Posterior cingulate gyrus (tissue), 11 donors: Measurements from ENCODE around the gene KLB.
"Not testable (repeated sequence)": the region's sequence is repeated elsewhere in the genome, so short reads cannot be mapped to it uniquely, and the experiment has no call there.

Source experiments
- DNase-seq, 10 donors: peaks; one replicate each; pipeline versions ENCODE4 v3.0.0 to v3.0.0-alpha.2; 2020 to 2021; ENCODE audit warnings: mixed read lengths in 3 of 10
- intact Hi-C: fragments of 100-400 bp; cut with DNase I; formaldehyde crosslinking; loops from one replicate; pipeline ENCODE4 v1.15.1; 2023

The KLB gene

GRCh38 chr4:39456946-39457763 is 50.4 kb downstream of the KLB start:
- intact Hi-C loops, result loop anchor here (5.0 to 10.0 kb wide), 3 partner anchors 90 to 272 kb away; partner anchors contain the start of genes RFC1, SMIM14 and WDR19

GRCh38 chr4:39458161-39458504 is 51.4 kb downstream of the KLB start:
- intact Hi-C loops, result loop anchor here (5.0 to 10.0 kb wide), 3 partner anchors 91 to 273 kb away; partner anchors contain the start of genes RFC1, SMIM14 and WDR19
- DNase-seq, result not testable (repeated sequence)

More at GRCh38 chr4:39456946-39457763, 50.4 kb downstream of the KLB start:
- DNase-seq, result no peak

- DNase-seq, result peak; percentile 84 to 99 (median 90)
- intact Hi-C loops, result loop anchor here (5.0 to 10.0 kb wide), 3 partner anchors 91 to 274 kb away; partner anchors contain the start of genes RFC1, SMIM14 and WDR19
These were observed 52.0 kb downstream of the KLB start, which contains the start of the genes LIAS and RPL9 for GRCh38 chr4:39458505-39459300. Gene LIAS, plus strand, starts transcription at chr4:39459056. Its CDS starts 62 bp downstream, at chr4:39459118. Gene RPL9, minus strand, starts transcription at chr4:39458922. Its CDS starts 483 bp downstream, at chr4:39458439.

GRCh38 chr4:39464886-39465501 is 58.3 kb downstream of the KLB start:
- intact Hi-C loops, result loop anchor here (5.0 kb wide), 1 partner anchor 592 kb away; the partner anchor contains the start of gene N4BP2
- no peak for DNase-seq

GRCh38 chr4:39466747-39467146 is 60.0 kb downstream of the KLB start:
- intact Hi-C loops, result loop anchor here (5.0 kb wide), 1 partner anchor 591 kb away; the partner anchor contains the start of gene N4BP2
- no peak for DNase-seq

- intact Hi-C loops, result loop anchor here (5.0 kb wide), 1 partner anchor 590 kb away; the partner anchor contains the start of gene N4BP2
- DNase-seq, result no peak
These were observed 60.7 kb downstream of the KLB start for GRCh38 chr4:39467464-39467863.

GRCh38 chr4:39469429-39470077 is 62.8 kb downstream of the KLB start:
- DNase-seq, result peak in 1 of 10 donors; percentile 16
- intact Hi-C loops, result loop anchor here (1.0 to 5.0 kb wide), 4 partner anchors 58 to 839 kb away; partner anchors contain the start of genes N4BP2, PDS5A and UGDH

- no peak for DNase-seq
- intact Hi-C loops, result loop anchor here (5.0 kb wide), 1 partner anchor 57 kb away; the partner anchor contains the start of gene UGDH
These were observed 63.7 kb downstream of the KLB start for GRCh38 chr4:39470402-39470801.

GRCh38 chr4:39472396-39472795 is 65.7 kb downstream of the KLB start:
- DNase-seq, result no peak
- intact Hi-C loops, result loop anchor here (5.0 kb wide), 1 partner anchor 55 kb away; the partner anchor contains the start of gene UGDH

- no peak for DNase-seq
These were observed 69.6 kb downstream of the KLB start for GRCh38 chr4:39476187-39476895.

GRCh38 chr4:39480251-39480650 is 73.5 kb downstream of the KLB start:
- intact Hi-C loops, result no loop called here
- DNase-seq, result no peak

More at GRCh38 chr4:39476187-39476895, 69.6 kb downstream of the KLB start:
- intact Hi-C loops, result no loop called here

GRCh38 chr4:39480902-39481695 is 74.4 kb downstream of the KLB start:
- intact Hi-C loops, result no loop called here
- no peak for DNase-seq

GRCh38 chr4:39484582-39485272 is 78.0 kb downstream of the KLB start:
- intact Hi-C loops, result no loop called here
- no peak for DNase-seq

- intact Hi-C loops, result no loop called here
- no peak for DNase-seq
These were observed 79.6 kb downstream of the KLB start for GRCh38 chr4:39486221-39486804.

GRCh38 chr4:39490322-39490721 is 83.6 kb downstream of the KLB start:
- intact Hi-C loops, result no loop called here
- DNase-seq, result no peak

GRCh38 chr4:39494354-39494753 is 87.6 kb downstream of the KLB start:
- no peak for DNase-seq
- intact Hi-C loops, result no loop called here
